HCT116 (cell line): ENCODE data around the gene MGA. TPM values are rescaled to one million over a fixed set of nuclear protein-coding genes. Genes with fewer than 3 reads are reported as not detected.

Experiments
- ATAC-seq: fragments of 200-7000 bp; cut with Tn5 transposase; 2 replicates; pipeline ENCODE4 v1.9.1; 2020; ENCODE audit warnings: mild to moderate bottlenecking, moderate library complexity
- BruUV-seq: library from RNA; stranded (reverse); fragments of 400-500 nt; replicated peaks from 2 replicates; lab custom pipeline; 2021; lab: Mats Ljungman, UMichigan
- CTCF ChIA-PET: fragments of 300-600 bp; sonication (Branson Sonifier 250); formaldehyde crosslinking; loops from one replicate; lab custom pipeline; 2021; ENCODE audit warnings: antibody characterized with exemption; lab: Charles Lee
- POLR2A ChIA-PET: fragments of 300-600, 350-600 bp; sonication (Branson Sonifier 250); formaldehyde crosslinking; loops from one replicate; lab custom pipeline; 2021; ENCODE audit warnings: antibody characterized with exemption; lab: Charles Lee
- RAD21 ChIA-PET, 2 experiments: fragments of 300-600 bp; sonication (Branson Sonifier 250); formaldehyde crosslinking; loops; one replicate each; lab custom pipeline; 2023; ENCODE audit warnings: low total read pairs in 2 of 2; ENCODE audit not compliant: uncharacterized antibody in 2 of 2, unreplicated experiment in 2 of 2, low non-redundant PET in 1 of 2; lab: Charles Lee
- DNase-seq: peaks from one replicate; pipeline ENCODE4 v3.0.0-alpha.2; 2010; ENCODE audit warnings: low read depth, low spot score
- H2AFZ ChIP-seq: fragments of 200-600 bp; shearing (Covaris generic), sonication (generic); 2 replicates; pipeline ENCODE4 v1.6.1; 2017; ENCODE audit warnings: low read depth, mixed run types, mixed read lengths, antibody characterized with exemption, low read length; ENCODE audit not compliant: poor library complexity, severe bottlenecking
- H3K27ac ChIP-seq: 2 replicates; pipeline ENCODE4 v1.5.1; 2012; ENCODE audit warnings: low read depth, low read length
- H3K27me3 ChIP-seq: fragments of 200-600 bp; sonication (generic); 2 replicates; pipeline ENCODE4 v1.6.1; 2016; ENCODE audit warnings: mixed run types, low read length, mixed read lengths; ENCODE audit not compliant: insufficient read depth
- H3K36me3 ChIP-seq, 2 experiments: fragments of 200-500 bp in 1 of 2; fragments of 200-600 bp in 1 of 2; sonication (Bioruptor generic) in 1 of 2; sonication (generic) in 1 of 2; 2 replicates each; pipeline versions ENCODE4 v1.5.1 to v1.6.1; 2014 to 2016; ENCODE audit warnings: low read length in 2 of 2, inconsistent platforms in 1 of 2, mixed read lengths in 1 of 2, mixed run types in 1 of 2; ENCODE audit not compliant: insufficient read depth in 2 of 2, control insufficient read depth in 1 of 2
- H3K4me1 ChIP-seq, 2 experiments: fragments of 200-600 bp in 1 of 2; sonication (generic) in 1 of 2; 2 replicates each; pipeline versions ENCODE4 v1.5.1 to v1.6.1; 2012 to 2017; ENCODE audit warnings: low read length in 2 of 2, inconsistent platforms in 1 of 2, mild to moderate bottlenecking in 1 of 2, mixed read lengths in 1 of 2, mixed run types in 1 of 2, moderate library complexity in 1 of 2; ENCODE audit not compliant: insufficient read depth in 2 of 2, control insufficient read depth in 1 of 2
- H3K4me2 ChIP-seq: fragments of 200-600 bp; sonication (generic); 2 replicates; pipeline ENCODE4 v1.6.1; 2017; ENCODE audit warnings: mixed run types, low read length, mixed read lengths
- H3K4me3 ChIP-seq, 2 experiments: fragments of 200-600 bp in 1 of 2; sonication (generic) in 1 of 2; replicated peaks in 1 of 2; 2 replicates each; pipeline ENCODE4 v1.5.1; 2011 to 2016; ENCODE audit warnings: low read length in 2 of 2, control low read depth in 1 of 2, low read depth in 1 of 2, mild to moderate bottlenecking in 1 of 2, mixed read lengths in 1 of 2, mixed run types in 1 of 2
- H3K79me2 ChIP-seq: fragments of 200-600 bp; sonication (generic); 2 replicates; pipeline ENCODE4 v1.6.1; 2017; ENCODE audit warnings: mild to moderate bottlenecking, mixed run types, low read length, moderate library complexity, mixed read lengths; ENCODE audit not compliant: insufficient read depth
- H3K9ac ChIP-seq: fragments of 200-600 bp; sonication (generic); 2 replicates; pipeline ENCODE4 v1.6.1; 2016; ENCODE audit warnings: low read length, mixed read lengths
- H3K9me2 ChIP-seq: fragments of 200-600 bp; sonication (generic), shearing (Covaris generic); 2 replicates; pipeline ENCODE4 v1.6.1; 2017; ENCODE audit warnings: mixed run types, mild to moderate bottlenecking, moderate library complexity; ENCODE audit not compliant: insufficient read depth
- H3K9me3 ChIP-seq, 2 experiments: fragments of 200-500 bp in 1 of 2; fragments of 200-600 bp in 1 of 2; sonication (Bioruptor generic) in 1 of 2; sonication (generic) in 1 of 2; 2 replicates each; pipeline ENCODE4 v1.6.1; 2014 to 2017; ENCODE audit warnings: low read length in 2 of 2, mixed read lengths in 2 of 2, inconsistent platforms in 1 of 2, low read depth in 1 of 2, mild to moderate bottlenecking in 1 of 2, mixed run types in 1 of 2, moderate library complexity in 1 of 2; ENCODE audit not compliant: control insufficient read depth in 1 of 2, insufficient read depth in 1 of 2
- H4K20me1 ChIP-seq: fragments of 200-600 bp; sonication (generic), shearing (Covaris generic); 2 replicates; pipeline ENCODE4 v1.6.1; 2017; ENCODE audit warnings: mixed run types, mild to moderate bottlenecking, moderate library complexity; ENCODE audit not compliant: insufficient read depth
- CBX3 ChIP-seq: IDR thresholded peaks from 2 replicates; pipeline ENCODE4 v1.6.1; 2012; ENCODE audit warnings: low read depth
- CEBPB ChIP-seq: IDR thresholded peaks from 2 replicates; pipeline ENCODE4 v1.6.1; 2012; ENCODE audit warnings: low read depth
- EZH2 ChIP-seq: fragments of 200-600 bp; sonication (generic); IDR thresholded peaks from 2 replicates; pipeline ENCODE4 v1.6.1; 2017; ENCODE audit warnings: antibody characterized with exemption, mixed run types
- FOSL1 ChIP-seq: IDR thresholded peaks from 2 replicates; pipeline ENCODE4 v1.6.1; 2012; ENCODE audit warnings: low read depth
- JUND ChIP-seq: IDR thresholded peaks from 2 replicates; pipeline ENCODE4 v1.6.1; 2012
- POLR2A ChIP-seq: IDR thresholded peaks from 2 replicates; pipeline ENCODE4 v1.7.0; 2011; ENCODE audit warnings: borderline replicate concordance; ENCODE audit not compliant: insufficient read depth, insufficient read length; ENCODE audit errors: extremely low read depth
- POLR2AphosphoS5 ChIP-seq: IDR thresholded peaks from 2 replicates; pipeline ENCODE4 v1.6.1; 2011; ENCODE audit warnings: mild to moderate bottlenecking, low read depth, low read length, moderate library complexity
- RAD21 ChIP-seq: IDR thresholded peaks from 2 replicates; pipeline ENCODE4 v1.6.1; 2012; ENCODE audit warnings: low read depth, mild to moderate bottlenecking
- SP1 ChIP-seq: IDR thresholded peaks from 2 replicates; pipeline ENCODE4 v1.6.1; 2012; ENCODE audit warnings: low read depth
- SRF ChIP-seq: IDR thresholded peaks from 2 replicates; pipeline ENCODE4 v1.6.1; 2012; ENCODE audit warnings: low read depth
- TCF7L2 ChIP-seq: IDR thresholded peaks from 2 replicates; pipeline ENCODE4 v1.7.0; 2011; ENCODE audit warnings: borderline replicate concordance, inconsistent platforms; ENCODE audit not compliant: insufficient read depth, insufficient read length; ENCODE audit errors: extremely low read depth
- YY1 ChIP-seq: IDR thresholded peaks from 2 replicates; pipeline ENCODE4 v1.6.1; 2011; ENCODE audit warnings: low read length, low read depth, moderate library complexity, mild to moderate bottlenecking; ENCODE audit not compliant: insufficient replicate concordance; ENCODE audit errors: extremely low read depth
- ZFX ChIP-seq: fragments of 450-650 bp; IDR thresholded peaks from 2 replicates; pipeline ENCODE4 v1.6.1; 2017
- ZNF274 ChIP-seq: fragments of 200-500 bp; sonication (Bioruptor generic); IDR thresholded peaks from 2 replicates; pipeline ENCODE4 v1.6.1; 2014; ENCODE audit warnings: mild to moderate bottlenecking, low read depth, low read length, inconsistent platforms
- intact Hi-C: fragments of 100-400 bp; cut with micrococcal nuclease; formaldehyde crosslinking; loops from 2 replicates; pipeline ENCODE4 v1.10.0; 2022
- total RNA-seq: library from RNA; stranded (reverse); gene quantifications from one replicate; pipeline ENCODE4 v1.2.1, GENCODE V29; 2021; ENCODE audit not compliant: unreplicated experiment
- TF ChIP-seq, protein P1 (sequence below): IDR thresholded peaks from 2 replicates; pipeline ENCODE4 v1.6.1; 2012
- TF ChIP-seq, protein P2 (sequence below): IDR thresholded peaks from 2 replicates; pipeline ENCODE4 v1.6.1; 2011; ENCODE audit warnings: mild to moderate bottlenecking, low read length, moderate library complexity; ENCODE audit not compliant: insufficient replicate concordance; ENCODE audit errors: extremely low read depth
- TF ChIP-seq, protein P3 (sequence below), 3 experiments: fragments of 200-600 bp in 1 of 3; sonication (generic) in 1 of 3; IDR thresholded peaks in 2 of 3; conservative IDR thresholded peaks in 1 of 3; 2 replicates each; pipeline ENCODE4 v1.5.1; 2012 to 2017; ENCODE audit warnings: low read depth in 2 of 3, low read length in 2 of 3, antibody characterized with exemption in 1 of 3, borderline replicate concordance in 1 of 3, control low read depth in 1 of 3, mild to moderate bottlenecking in 1 of 3, mixed read lengths in 1 of 3, mixed run types in 1 of 3, moderate library complexity in 1 of 3; ENCODE audit not compliant: insufficient read depth in 1 of 3

MGA gene
- total RNA-seq, 1 experiment from 2014 or later = 28.9 TPM

DNA sequence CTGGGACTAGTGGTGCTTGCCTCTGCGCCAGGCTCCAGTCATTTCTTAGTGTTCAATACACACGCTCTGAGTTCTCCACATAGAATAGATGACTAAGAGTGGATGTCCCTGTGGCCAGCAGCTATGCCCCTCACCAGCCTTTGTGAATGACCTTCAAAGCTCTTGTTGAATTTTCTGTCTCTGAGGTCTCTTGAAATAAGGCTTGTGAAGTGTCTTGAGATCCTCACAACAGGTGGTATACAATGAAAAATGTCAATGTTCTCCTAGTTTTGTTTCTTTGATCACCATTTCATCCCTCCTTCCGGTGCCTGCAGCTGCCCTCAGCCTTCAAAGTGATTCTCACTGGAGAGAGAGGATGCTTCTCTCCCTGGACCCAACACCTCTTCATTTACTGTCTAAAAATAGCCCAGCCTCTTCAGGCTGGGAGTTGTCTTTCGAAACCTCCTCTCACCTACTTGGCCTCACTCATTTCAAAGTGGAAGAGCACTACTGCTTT is 119.5 kb downstream of the MGA start:
- H4K20me1 ChIP-seq = no peaks in the 10 kb centered on the region; the same call in 1 of the 2 replicates
- ChIA-PET RAD21 (no interaction called here), CTCF (no interaction called here), POLR2A (interaction anchor here (1.6 kb wide), 1 partner anchor 11 kb away, joined by 3 read pairs; no protein-coding TSS in a partner anchor)
- BruUV-seq = no TSS peak
- peaks cover 6 to 24% of the 10 kb centered on the region in 2 experiments for H3K4me1 ChIP-seq
- ATAC-seq = no peak
- H3K4me3 ChIP-seq = no peak overlapping the region
- H3K36me3 ChIP-seq = no peaks in the 10 kb centered on the region
- intact Hi-C loops = no loop called here
- H3K27ac ChIP-seq = no peak overlapping the region
- TF ChIP-seq POLR2AphosphoS5 = no peak
- TF ChIP-seq EZH2 = no peak
- TF ChIP-seq, protein P1, sequence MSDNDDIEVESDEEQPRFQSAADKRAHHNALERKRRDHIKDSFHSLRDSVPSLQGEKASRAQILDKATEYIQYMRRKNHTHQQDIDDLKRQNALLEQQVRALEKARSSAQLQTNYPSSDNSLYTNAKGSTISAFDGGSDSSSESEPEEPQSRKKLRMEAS = no peak
- no peak for TF ChIP-seq SRF
- no peak for TF ChIP-seq ZNF274
- no peak for TF ChIP-seq TCF7L2
- TF ChIP-seq CEBPB = no peak
- TF ChIP-seq SP1 = no peak
- TF ChIP-seq JUND = no peak
- TF ChIP-seq FOSL1 = no peak
- TF ChIP-seq, protein P2, sequence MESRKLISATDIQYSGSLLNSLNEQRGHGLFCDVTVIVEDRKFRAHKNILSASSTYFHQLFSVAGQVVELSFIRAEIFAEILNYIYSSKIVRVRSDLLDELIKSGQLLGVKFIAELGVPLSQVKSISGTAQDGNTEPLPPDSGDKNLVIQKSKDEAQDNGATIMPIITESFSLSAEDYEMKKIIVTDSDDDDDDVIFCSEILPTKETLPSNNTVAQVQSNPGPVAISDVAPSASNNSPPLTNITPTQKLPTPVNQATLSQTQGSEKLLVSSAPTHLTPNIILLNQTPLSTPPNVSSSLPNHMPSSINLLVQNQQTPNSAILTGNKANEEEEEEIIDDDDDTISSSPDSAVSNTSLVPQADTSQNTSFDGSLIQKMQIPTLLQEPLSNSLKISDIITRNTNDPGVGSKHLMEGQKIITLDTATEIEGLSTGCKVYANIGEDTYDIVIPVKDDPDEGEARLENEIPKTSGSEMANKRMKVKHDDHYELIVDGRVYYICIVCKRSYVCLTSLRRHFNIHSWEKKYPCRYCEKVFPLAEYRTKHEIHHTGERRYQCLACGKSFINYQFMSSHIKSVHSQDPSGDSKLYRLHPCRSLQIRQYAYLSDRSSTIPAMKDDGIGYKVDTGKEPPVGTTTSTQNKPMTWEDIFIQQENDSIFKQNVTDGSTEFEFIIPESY = no peak
- TF ChIP-seq RAD21 = no peak
- TF ChIP-seq POLR2A = no peak
- TF ChIP-seq ZFX = no peak
- no peak for TF ChIP-seq CBX3
- no peak for TF ChIP-seq YY1
- TF ChIP-seq, protein P3, sequence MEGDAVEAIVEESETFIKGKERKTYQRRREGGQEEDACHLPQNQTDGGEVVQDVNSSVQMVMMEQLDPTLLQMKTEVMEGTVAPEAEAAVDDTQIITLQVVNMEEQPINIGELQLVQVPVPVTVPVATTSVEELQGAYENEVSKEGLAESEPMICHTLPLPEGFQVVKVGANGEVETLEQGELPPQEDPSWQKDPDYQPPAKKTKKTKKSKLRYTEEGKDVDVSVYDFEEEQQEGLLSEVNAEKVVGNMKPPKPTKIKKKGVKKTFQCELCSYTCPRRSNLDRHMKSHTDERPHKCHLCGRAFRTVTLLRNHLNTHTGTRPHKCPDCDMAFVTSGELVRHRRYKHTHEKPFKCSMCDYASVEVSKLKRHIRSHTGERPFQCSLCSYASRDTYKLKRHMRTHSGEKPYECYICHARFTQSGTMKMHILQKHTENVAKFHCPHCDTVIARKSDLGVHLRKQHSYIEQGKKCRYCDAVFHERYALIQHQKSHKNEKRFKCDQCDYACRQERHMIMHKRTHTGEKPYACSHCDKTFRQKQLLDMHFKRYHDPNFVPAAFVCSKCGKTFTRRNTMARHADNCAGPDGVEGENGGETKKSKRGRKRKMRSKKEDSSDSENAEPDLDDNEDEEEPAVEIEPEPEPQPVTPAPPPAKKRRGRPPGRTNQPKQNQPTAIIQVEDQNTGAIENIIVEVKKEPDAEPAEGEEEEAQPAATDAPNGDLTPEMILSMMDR (IDR thresholded peaks at IDR 0.05 in 2 of 3, conservative IDR thresholded peaks at IDR 0.05 in 1 of 3; ENCODE audit: borderline replicate concordance in 1 of 3, insufficient read depth in 1 of 3, low read depth in 2 of 3, low read length in 2 of 3) = no peak
- no peaks in the 10 kb centered on the region for H3K9me3 ChIP-seq
- H3K27me3 ChIP-seq = no peaks in the 10 kb centered on the region
- no peak overlapping the region for H3K9ac ChIP-seq
- DNase-seq = no peak
- H3K4me2 ChIP-seq = no peak overlapping the region
- H2AFZ ChIP-seq = no peak overlapping the region
- H3K9me2 ChIP-seq = no peaks in the 10 kb centered on the region
- H3K79me2 ChIP-seq = peaks cover 35% of the 10 kb centered on the region
